Measurements from ENCODE around the gene SERPINB10. TPM values are rescaled to one million over a fixed set of nuclear protein-coding genes. Genes with fewer than 3 reads are reported as not detected.

Gene SERPINB10
- total and polyA plus RNA-seq, 2 of the 8 experiments (the other 6 are each of a cell fraction or from before 2014, with no cell fraction given) = not detected

DNA sequence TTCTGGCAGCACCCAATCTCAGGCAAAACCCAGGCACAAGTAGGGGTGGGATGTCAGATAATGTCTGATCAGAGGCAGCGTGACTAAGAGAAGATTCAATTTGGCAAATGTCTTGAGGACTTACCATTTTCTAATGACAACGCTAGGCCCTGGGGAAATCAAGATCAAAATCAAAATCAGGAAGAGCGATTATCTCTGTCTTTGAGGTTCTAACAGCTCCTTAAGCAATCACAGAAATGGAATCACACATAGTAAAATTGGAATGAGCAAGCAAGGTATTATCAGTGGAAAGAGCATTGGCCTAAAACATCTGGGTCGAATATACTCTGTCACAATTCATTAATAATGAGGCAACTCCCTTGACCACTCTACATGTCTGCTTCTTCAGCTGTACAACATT, 28.8 kb upstream of the SERPINB10 start:
- Histone ChIP-seq H3K4me3 (ENCODE audit: extremely low read depth in 1 of 4, insufficient read depth in 2 of 4, low read depth in 3 of 4, low read length in 4 of 4) (no peak overlapping the region), H2BK15ac (ENCODE audit: low read length) (no peak overlapping the region), H2BK120ac (replicated peaks; ENCODE audit: low read depth, low read length) (no peak overlapping the region), H3K79me2 (ENCODE audit: control insufficient read depth in 1 of 2, insufficient read depth in 2 of 2, low read length in 2 of 2) (no peaks in the 10 kb centered on the region), H3K23me2 (ENCODE audit: low read depth, low read length) (no peaks in the 10 kb centered on the region), H2AFZ (ENCODE audit: low read length) (no peak overlapping the region), H4K8ac (ENCODE audit: extremely low read depth, insufficient read depth, low read length) (no peak overlapping the region), H3K79me1 (ENCODE audit: low read depth, low read length) (no peaks in the 10 kb centered on the region), H3K4ac (replicated peaks; ENCODE audit: insufficient read length, low read depth, low read length) (no peak overlapping the region), H3K27me3 (replicated peaks in 1 of 4; ENCODE audit: control insufficient read depth in 3 of 4, extremely low read depth in 1 of 4, insufficient read depth in 3 of 4, low read length in 3 of 4) (no peaks in the 10 kb centered on the region), H3K9ac (replicated peaks in 1 of 4; ENCODE audit: extremely low read depth in 1 of 4, low read depth in 3 of 4, low read length in 3 of 4) (no peak overlapping the region), H4K20me1 (replicated peaks in 1 of 2; ENCODE audit: control insufficient read depth in 1 of 2, insufficient read depth in 2 of 2, low read length in 2 of 2) (no peaks in the 10 kb centered on the region), H3K27ac (ENCODE audit: low read depth, low read length) (no peak overlapping the region), H3K9me3 (ENCODE audit: insufficient read depth in 2 of 2, low read depth in 1 of 2, low read length in 1 of 2) (no peaks in the 10 kb centered on the region), H2BK20ac (ENCODE audit: low read length) (no peak overlapping the region), H3K4me1 (replicated peaks in 1 of 4; ENCODE audit: control insufficient read depth in 3 of 4, insufficient read depth in 4 of 4, low read length in 3 of 4) (no peaks in the 10 kb centered on the region), H3K4me2 (ENCODE audit: insufficient read depth in 1 of 2, low read depth in 2 of 2, low read length in 2 of 2) (no peak overlapping the region), H2AK5ac (ENCODE audit: low read depth, low read length) (no peak overlapping the region), H2BK12ac (ENCODE audit: low read depth, low read length) (no peak overlapping the region), H3K18ac (ENCODE audit: extremely low read depth, low read length) (no peak overlapping the region), H4K5ac (ENCODE audit: insufficient read length, low read depth, low read length) (no peak overlapping the region), H3K36me3 (ENCODE audit: control insufficient read depth in 2 of 4, insufficient read depth in 4 of 4, low read length in 3 of 4) (no peaks in the 10 kb centered on the region), H2BK5ac (ENCODE audit: low read depth, low read length) (no peak overlapping the region), H4K91ac (replicated peaks; ENCODE audit: insufficient read length, low read length) (no peak overlapping the region), H3K14ac (ENCODE audit: insufficient read length) (no peak overlapping the region), H3K56ac (replicated peaks; ENCODE audit: insufficient read length, low read depth, low read length) (no peak overlapping the region), H3K23ac (ENCODE audit: insufficient read length) (no peak overlapping the region)
- ChIA-PET CTCF (ENCODE audit: partially characterized antibody) (interaction anchor here (0.6 to 1.7 kb wide), 3 partner anchors 12 to 133 kb away, joined by 3 to 5 read pairs (median 4); no protein-coding TSS in a partner anchor), POLR2A (ENCODE audit: partially characterized antibody) (no interaction called here)
- TF ChIP-seq SIN3A (conservative IDR thresholded peaks at IDR 0.05 in 1 of 2, IDR thresholded peaks at IDR 0.05 in 1 of 2; ENCODE audit: low read depth in 1 of 2, low read length in 2 of 2) = no peak
- TF ChIP-seq, protein P1, sequence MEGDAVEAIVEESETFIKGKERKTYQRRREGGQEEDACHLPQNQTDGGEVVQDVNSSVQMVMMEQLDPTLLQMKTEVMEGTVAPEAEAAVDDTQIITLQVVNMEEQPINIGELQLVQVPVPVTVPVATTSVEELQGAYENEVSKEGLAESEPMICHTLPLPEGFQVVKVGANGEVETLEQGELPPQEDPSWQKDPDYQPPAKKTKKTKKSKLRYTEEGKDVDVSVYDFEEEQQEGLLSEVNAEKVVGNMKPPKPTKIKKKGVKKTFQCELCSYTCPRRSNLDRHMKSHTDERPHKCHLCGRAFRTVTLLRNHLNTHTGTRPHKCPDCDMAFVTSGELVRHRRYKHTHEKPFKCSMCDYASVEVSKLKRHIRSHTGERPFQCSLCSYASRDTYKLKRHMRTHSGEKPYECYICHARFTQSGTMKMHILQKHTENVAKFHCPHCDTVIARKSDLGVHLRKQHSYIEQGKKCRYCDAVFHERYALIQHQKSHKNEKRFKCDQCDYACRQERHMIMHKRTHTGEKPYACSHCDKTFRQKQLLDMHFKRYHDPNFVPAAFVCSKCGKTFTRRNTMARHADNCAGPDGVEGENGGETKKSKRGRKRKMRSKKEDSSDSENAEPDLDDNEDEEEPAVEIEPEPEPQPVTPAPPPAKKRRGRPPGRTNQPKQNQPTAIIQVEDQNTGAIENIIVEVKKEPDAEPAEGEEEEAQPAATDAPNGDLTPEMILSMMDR (IDR thresholded peaks at IDR 0.05; ENCODE audit: control extremely low read depth in 1 of 3, insufficient read depth in 1 of 3, low read depth in 1 of 3, low read length in 3 of 3) = no peak
- FAIRE-seq = no peak
- 92% methylated on average over 4 of the region's 4 CpGs; no CpG with 5 or more reads in 1 of the 2 experiments for WGBS, 2 experiments (ENCODE audit: extremely low coverage in 1 of 2, insufficient coverage in 1 of 2, insufficient read length in 1 of 2, insufficient replicate concordance in 2 of 2, low coverage in 1 of 2, low lambda C conversion rate in 2 of 2, missing lambda C conversion rate in 1 of 2)
- DNase-seq (ENCODE audit: low read depth in 1 of 2, low spot score in 2 of 2) = no peak

Data from H1 (cell line).